DND-41 (cell line): ENCODE measurements around the gene DNAH8.

ENCODE experiments used
- ATAC-seq: fragments of 200-7000 bp; cut with Tn5 transposase; 3 replicates; pipeline ENCODE4 v1.9.1; 2021; ENCODE audit warnings: low read depth; ENCODE audit not compliant: insufficient read depth
- DNase-seq: peaks from one replicate; pipeline ENCODE4 v3.0.0-alpha.2; 2020
- H2AFZ ChIP-seq: 2 replicates; pipeline ENCODE4 v1.6.0; 2012; ENCODE audit warnings: low read depth, low read length
- H3K27ac ChIP-seq: 2 replicates; pipeline ENCODE4 v1.5.1; 2012; ENCODE audit warnings: low read length, inconsistent platforms
- H3K27me3 ChIP-seq: fragments of 200-600 bp; sonication (generic); 2 replicates; pipeline ENCODE4 v1.6.0; 2012; ENCODE audit warnings: low read length, mild to moderate bottlenecking, inconsistent platforms; ENCODE audit not compliant: insufficient read depth, poor library complexity
- H3K36me3 ChIP-seq: 2 replicates; pipeline ENCODE4 v1.5.1; 2012; ENCODE audit warnings: low read length, inconsistent platforms; ENCODE audit not compliant: insufficient read depth
- H3K4me1 ChIP-seq: 2 replicates; pipeline ENCODE4 v1.5.1; 2012; ENCODE audit warnings: mild to moderate bottlenecking, low read length; ENCODE audit not compliant: insufficient read depth
- H3K4me2 ChIP-seq: 2 replicates; pipeline ENCODE4 v1.6.0; 2012; ENCODE audit warnings: mild to moderate bottlenecking, moderate library complexity, low read length, inconsistent platforms; ENCODE audit not compliant: insufficient read depth
- H3K4me3 ChIP-seq, 2 experiments: fragments of 200-600 bp in 1 of 2; shearing (Covaris generic) in 1 of 2; 2 replicates each; pipeline ENCODE4 v1.5.1; 2012 to 2016; ENCODE audit warnings: inconsistent platforms in 2 of 2, low read length in 2 of 2, mild to moderate bottlenecking in 2 of 2, low read depth in 1 of 2, moderate library complexity in 1 of 2
- H3K79me2 ChIP-seq: 2 replicates; pipeline ENCODE4 v1.6.0; 2012; ENCODE audit warnings: low read length, inconsistent platforms; ENCODE audit not compliant: insufficient read depth
- H3K9ac ChIP-seq: 2 replicates; pipeline ENCODE4 v1.6.0; 2012; ENCODE audit warnings: low read depth, mild to moderate bottlenecking, inconsistent platforms, low read length, moderate library complexity
- H3K9me3 ChIP-seq: 2 replicates; pipeline ENCODE4 v1.5.1; 2012; ENCODE audit warnings: low read length, moderate library complexity, mild to moderate bottlenecking, inconsistent platforms; ENCODE audit not compliant: insufficient read depth, severe bottlenecking
- H4K20me1 ChIP-seq: 2 replicates; pipeline ENCODE4 v1.6.0; 2012; ENCODE audit warnings: low read length; ENCODE audit not compliant: insufficient read depth
- CTCF ChIP-seq: IDR thresholded peaks from 2 replicates; pipeline ENCODE4 v1.5.1; 2012; ENCODE audit warnings: borderline replicate concordance, low read length, moderate library complexity, mild to moderate bottlenecking; ENCODE audit not compliant: poor library complexity, severe bottlenecking; ENCODE audit errors: extremely low read depth
- EZH2 ChIP-seq: IDR thresholded peaks from 3 replicates; pipeline ENCODE4 v1.6.1; 2012; ENCODE audit warnings: borderline replicate concordance, low read depth, mild to moderate bottlenecking, moderate library complexity, low read length, inconsistent platforms; ENCODE audit not compliant: severe bottlenecking

Gene DNAH8

GRCh38 chr6:38783443-38784228 is 68.5 kb downstream of the DNAH8 start:
- no peaks in the 10 kb centered on the region for H3K4me1 ChIP-seq
- ATAC-seq, result no peak
- H3K9me3 ChIP-seq, result no peaks in the 10 kb centered on the region
- no peak overlapping the region for H2AFZ ChIP-seq
- TF ChIP-seq EZH2, result no peak
- TF ChIP-seq CTCF, result no peak
- no peak overlapping the region for H3K27ac ChIP-seq
- H3K4me2 ChIP-seq, result no peak overlapping the region
- no peaks in the 10 kb centered on the region for H3K79me2 ChIP-seq
- no peak for DNase-seq
- H4K20me1 ChIP-seq, result no peaks in the 10 kb centered on the region
- H3K36me3 ChIP-seq, result no peaks in the 10 kb centered on the region
- no peak overlapping the region for H3K9ac ChIP-seq
- H3K27me3 ChIP-seq, result peaks cover 26% of the 10 kb centered on the region
- no peak overlapping the region for H3K4me3 ChIP-seq

DNA sequence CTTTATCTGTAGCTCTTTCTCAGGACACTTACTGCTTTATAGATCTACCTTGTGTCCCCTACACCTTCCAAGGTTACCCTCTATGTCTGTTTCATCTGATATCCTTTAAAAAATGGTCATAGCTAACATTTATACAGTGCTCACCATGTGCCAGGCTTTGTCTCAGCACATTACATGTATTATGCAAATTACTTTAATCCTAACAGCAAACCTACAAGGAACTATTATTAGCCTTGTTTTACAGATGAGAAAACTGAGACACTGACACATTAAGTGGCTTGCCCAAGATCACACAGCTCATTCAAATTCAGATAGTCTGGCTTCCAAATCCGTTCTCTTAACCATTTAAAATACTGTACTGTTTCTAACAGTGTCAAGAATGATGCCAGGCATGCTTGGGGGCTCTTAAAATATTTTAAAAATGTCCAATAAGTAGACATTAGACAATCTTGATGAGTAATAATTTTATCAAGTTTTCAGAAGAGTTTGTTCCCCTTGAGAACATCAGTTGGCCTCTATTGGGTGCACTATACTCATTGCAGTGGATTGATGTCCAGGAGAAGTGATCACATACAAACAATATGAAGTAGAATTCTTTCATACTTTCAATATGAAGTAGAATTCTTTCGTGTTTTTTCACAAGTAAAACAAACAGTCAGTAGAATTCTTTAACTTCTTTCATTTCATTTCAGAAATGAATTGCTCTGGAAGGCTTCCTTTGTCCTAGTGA is 69.6 kb downstream of the DNAH8 start:
- H3K9me3 ChIP-seq, result no peaks in the 10 kb centered on the region
- no peak for DNase-seq
- H4K20me1 ChIP-seq, result no peaks in the 10 kb centered on the region
- H2AFZ ChIP-seq, result no peak overlapping the region
- H3K27ac ChIP-seq, result no peak overlapping the region
- H3K79me2 ChIP-seq, result no peaks in the 10 kb centered on the region
- no peaks in the 10 kb centered on the region for H3K4me1 ChIP-seq
- peaks cover 24% of the 10 kb centered on the region for H3K27me3 ChIP-seq
- no peak for ATAC-seq
- no peaks in the 10 kb centered on the region for H3K36me3 ChIP-seq
- TF ChIP-seq CTCF (no peak), EZH2 (no peak)
- H3K4me2 ChIP-seq, result no peak overlapping the region
- H3K9ac ChIP-seq, result no peak overlapping the region
- H3K4me3 ChIP-seq, result no peak overlapping the region

DNA sequence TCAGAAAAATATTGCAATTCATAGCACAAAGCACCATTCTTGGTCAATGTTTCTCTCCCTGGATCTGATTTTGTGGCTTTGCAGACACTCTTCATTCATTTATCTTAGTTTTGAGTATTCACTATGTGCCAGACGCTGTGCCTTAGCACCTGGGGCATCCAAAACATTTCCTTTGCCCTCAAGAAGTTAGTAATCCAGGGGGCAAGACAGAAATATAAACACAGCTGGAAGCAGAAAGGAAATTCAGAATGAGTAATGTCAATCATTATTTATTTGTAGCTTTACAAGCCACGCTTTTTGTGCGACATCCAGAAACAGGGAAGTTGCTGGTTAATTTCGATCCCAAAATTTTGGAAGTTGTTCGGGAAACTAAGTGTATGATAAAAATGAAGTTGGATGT is 71.4 kb downstream of the DNAH8 start:
- Histone ChIP-seq H3K27me3 (peaks cover 24% of the 10 kb centered on the region), H3K36me3 (no peaks in the 10 kb centered on the region), H3K4me1 (no peaks in the 10 kb centered on the region), H3K79me2 (no peaks in the 10 kb centered on the region), H3K27ac (no peak overlapping the region), H4K20me1 (no peaks in the 10 kb centered on the region), H3K4me3 (no peak overlapping the region), H2AFZ (no peak overlapping the region), H3K4me2 (no peak overlapping the region), H3K9ac (no peak overlapping the region), H3K9me3 (no peaks in the 10 kb centered on the region)
- TF ChIP-seq EZH2 (no peak), CTCF (no peak)
- DNase-seq (no peak), ATAC-seq (no peak)
